ENCODE results near the gene VEZT.
A peak's percentile ranks its signal among the peaks of the same experiment; 100 is the strongest.

VEZT gene

DNA sequence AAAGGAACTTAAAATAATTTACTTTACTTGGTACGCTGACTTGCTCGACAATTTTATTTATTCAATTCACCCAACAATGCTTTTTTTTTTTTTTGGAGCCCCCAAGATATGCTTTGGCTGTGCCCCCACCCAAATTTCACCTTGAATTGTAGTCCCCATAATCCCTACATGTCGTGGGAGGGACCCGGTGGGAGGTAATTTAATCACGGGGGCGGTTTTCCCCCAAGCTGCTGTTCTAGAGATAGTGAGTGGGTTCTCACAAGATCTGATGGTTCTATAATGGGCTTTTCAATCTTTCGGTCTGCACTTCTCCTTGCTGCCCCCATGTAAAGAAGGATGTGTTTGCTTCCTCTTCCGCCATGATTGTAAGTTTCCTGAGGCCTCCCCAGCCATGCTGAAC lies 10.7 kb upstream of the VEZT start:
- H4K12ac ChIP-seq (ENCODE audit: low read depth, low read length), result no peak overlapping the region
- H4K8ac ChIP-seq (ENCODE audit: low read depth, low read length), result no peak overlapping the region
- peaks cover 9% of the 10 kb centered on the region for H3K79me2 ChIP-seq (ENCODE audit: control insufficient read depth, insufficient read depth, low read length, poor library complexity)
- no peaks in the 10 kb centered on the region for H3K9me3 ChIP-seq (ENCODE audit: insufficient read depth, low read depth, low read length)
- H2AK5ac ChIP-seq (ENCODE audit: low read length), result no peak overlapping the region
- no peak overlapping the region for H3K27ac ChIP-seq (ENCODE audit: low read depth, low read length)
- H3K4ac ChIP-seq (ENCODE audit: low read depth, low read length), result peak overlapping the region; percentile 60
- H2AFZ ChIP-seq (ENCODE audit: insufficient read depth, low read length, poor library complexity), result no peak overlapping the region
- DNase-seq, result no peak
- no peaks in the 10 kb centered on the region for H3K27me3 ChIP-seq (ENCODE audit: insufficient read depth, low read length)
- no peak overlapping the region for H3K14ac ChIP-seq (ENCODE audit: low read length)
- H3K4me3 ChIP-seq (ENCODE audit: low read depth, low read length), result no peak overlapping the region
- no peak overlapping the region for H2BK120ac ChIP-seq (ENCODE audit: insufficient read depth, low read length, poor library complexity)
- H3K23ac ChIP-seq (ENCODE audit: low read length), result no peak overlapping the region
- no peak overlapping the region for H3K4me2 ChIP-seq (ENCODE audit: low read length)
- peaks cover 18 to 24% of the 10 kb centered on the region in 2 experiments for H3K4me1 ChIP-seq (ENCODE audit: control insufficient read depth in 1 of 2, insufficient read depth in 2 of 2, low read length in 2 of 2)
- no CpG with 5 or more reads among the region's 8 CpGs for WGBS (ENCODE audit: extremely low coverage, insufficient coverage, insufficient read length)
- H3K36me3 ChIP-seq (ENCODE audit: control insufficient read depth in 1 of 2, insufficient read depth in 2 of 2, low read length in 2 of 2), result peaks cover 3 to 19% of the 10 kb centered on the region in 2 experiments
- no peak overlapping the region for H4K91ac ChIP-seq (ENCODE audit: low read depth, low read length)
- H2BK12ac ChIP-seq (ENCODE audit: low read length), result peak overlapping the region; percentile 9
- no peak overlapping the region for H3K18ac ChIP-seq (ENCODE audit: low read length)
- no peak overlapping the region for H3K9ac ChIP-seq (ENCODE audit: low read length)
- H2BK5ac ChIP-seq (ENCODE audit: low read depth, low read length, poor library complexity), result peak overlapping the region; percentile 30
- H3K79me1 ChIP-seq (ENCODE audit: low read length), result peaks cover 25% of the 10 kb centered on the region

DNA sequence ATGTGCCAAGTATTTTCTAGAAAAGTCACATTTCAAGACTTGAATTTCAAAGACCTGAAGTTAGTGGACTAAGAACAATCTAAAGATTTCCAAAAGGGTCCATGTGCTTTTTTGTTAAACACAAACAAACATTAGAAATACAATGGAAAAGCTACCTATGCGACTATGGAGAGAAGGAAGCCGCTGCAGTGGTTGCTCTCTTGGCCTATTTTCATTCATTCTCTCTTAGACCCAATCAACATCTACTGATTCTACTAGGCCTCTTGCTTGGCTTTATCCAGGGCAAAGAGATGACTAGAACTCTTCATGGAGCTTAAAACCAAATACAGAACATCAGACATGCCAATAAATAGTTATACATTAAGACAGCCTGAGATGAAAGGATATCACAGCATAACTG lies 10.2 kb upstream of the VEZT start:
- no CpG with 5 or more reads among the region's 2 CpGs for WGBS (ENCODE audit: extremely low coverage, insufficient coverage, insufficient read length)
- H3K9ac ChIP-seq (ENCODE audit: low read length), result no peak overlapping the region
- no peak overlapping the region for H4K12ac ChIP-seq (ENCODE audit: low read depth, low read length)
- no peaks in the 10 kb centered on the region for H3K27me3 ChIP-seq (ENCODE audit: insufficient read depth, low read length)
- H4K8ac ChIP-seq (ENCODE audit: low read depth, low read length), result no peak overlapping the region
- H3K36me3 ChIP-seq (ENCODE audit: control insufficient read depth in 1 of 2, insufficient read depth in 2 of 2, low read length in 2 of 2), result peaks cover 3 to 19% of the 10 kb centered on the region in 2 experiments
- H2AFZ ChIP-seq (ENCODE audit: insufficient read depth, low read length, poor library complexity), result no peak overlapping the region
- H4K91ac ChIP-seq (ENCODE audit: low read depth, low read length), result no peak overlapping the region
- no peak overlapping the region for H2AK5ac ChIP-seq (ENCODE audit: low read length)
- H3K79me2 ChIP-seq (ENCODE audit: control insufficient read depth, insufficient read depth, low read length, poor library complexity), result peaks cover 9% of the 10 kb centered on the region
- H3K4me2 ChIP-seq (ENCODE audit: low read length), result no peak overlapping the region
- H3K4ac ChIP-seq (ENCODE audit: low read depth, low read length), result no peak overlapping the region
- no peak overlapping the region for H3K14ac ChIP-seq (ENCODE audit: low read length)
- no peak for DNase-seq
- H3K79me1 ChIP-seq (ENCODE audit: low read length), result peaks cover 22% of the 10 kb centered on the region
- H2BK120ac ChIP-seq (ENCODE audit: insufficient read depth, low read length, poor library complexity), result no peak overlapping the region
- no peaks in the 10 kb centered on the region for H3K9me3 ChIP-seq (ENCODE audit: insufficient read depth, low read depth, low read length)
- H2BK12ac ChIP-seq (ENCODE audit: low read length), result no peak overlapping the region
- H3K27ac ChIP-seq (ENCODE audit: low read depth, low read length), result no peak overlapping the region
- H3K4me1 ChIP-seq (ENCODE audit: control insufficient read depth in 1 of 2, insufficient read depth in 2 of 2, low read length in 2 of 2), result peaks cover 18 to 24% of the 10 kb centered on the region in 2 experiments
- H3K18ac ChIP-seq (ENCODE audit: low read length), result no peak overlapping the region
- no peak overlapping the region for H2BK5ac ChIP-seq (ENCODE audit: low read depth, low read length, poor library complexity)
- H3K4me3 ChIP-seq (ENCODE audit: low read depth, low read length), result no peak overlapping the region
- H3K23ac ChIP-seq (ENCODE audit: low read length), result no peak overlapping the region

GRCh38 chr12:95208678-95209077 lies 8.9 kb upstream of the VEZT start:
- Histone ChIP-seq H2AK5ac (ENCODE audit: low read length) (no peak overlapping the region), H3K4me2 (ENCODE audit: low read length) (no peak overlapping the region), H3K4me1 (ENCODE audit: control insufficient read depth in 1 of 2, insufficient read depth in 2 of 2, low read length in 2 of 2) (peaks cover 18 to 21% of the 10 kb centered on the region in 2 experiments), H4K8ac (ENCODE audit: low read depth, low read length) (no peak overlapping the region), H2AFZ (ENCODE audit: insufficient read depth, low read length, poor library complexity) (no peak overlapping the region), H4K12ac (ENCODE audit: low read depth, low read length) (no peak overlapping the region), H2BK120ac (ENCODE audit: insufficient read depth, low read length, poor library complexity) (no peak overlapping the region), H3K9ac (ENCODE audit: low read length) (no peak overlapping the region), H3K27me3 (ENCODE audit: insufficient read depth, low read length) (no peaks in the 10 kb centered on the region), H3K27ac (ENCODE audit: low read depth, low read length) (no peak overlapping the region), H2BK5ac (ENCODE audit: low read depth, low read length, poor library complexity) (no peak overlapping the region), H3K79me1 (ENCODE audit: low read length) (peaks cover 21% of the 10 kb centered on the region), H3K4ac (ENCODE audit: low read depth, low read length) (peak overlapping the region; percentile 65), H3K18ac (ENCODE audit: low read length) (no peak overlapping the region), H3K36me3 (ENCODE audit: control insufficient read depth in 1 of 2, insufficient read depth in 2 of 2, low read length in 2 of 2) (peaks cover 3 to 19% of the 10 kb centered on the region in 2 experiments), H4K91ac (ENCODE audit: low read depth, low read length) (no peak overlapping the region), H3K23ac (ENCODE audit: low read length) (no peak overlapping the region), H3K14ac (ENCODE audit: low read length) (no peak overlapping the region), H2BK12ac (ENCODE audit: low read length) (no peak overlapping the region), H3K79me2 (ENCODE audit: control insufficient read depth, insufficient read depth, low read length, poor library complexity) (peaks cover 11% of the 10 kb centered on the region), H3K4me3 (ENCODE audit: low read depth, low read length) (no peak overlapping the region), H3K9me3 (ENCODE audit: insufficient read depth, low read depth, low read length) (no peaks in the 10 kb centered on the region)
- no CpG with 5 or more reads among the region's 7 CpGs for WGBS (ENCODE audit: extremely low coverage, insufficient coverage, insufficient read length)
- DNase-seq, result no peak

DNA sequence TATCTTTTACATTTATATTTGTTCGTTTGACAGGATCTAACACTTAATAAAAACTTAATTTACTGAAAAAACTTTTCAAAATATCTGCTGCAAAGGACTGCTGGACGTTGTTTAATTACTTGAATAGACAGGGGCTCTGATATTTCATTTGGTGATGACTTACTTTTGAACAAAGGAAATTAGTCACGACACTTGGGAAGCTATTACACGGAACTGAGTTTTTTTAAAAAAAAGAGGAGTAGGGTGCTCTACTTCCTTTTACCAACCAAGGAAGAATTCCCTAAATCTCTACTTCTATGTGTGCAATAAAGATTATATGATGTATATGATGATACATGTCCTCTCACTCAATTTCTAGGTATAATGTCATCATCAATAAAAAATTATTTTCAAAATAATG lies 5.0 kb upstream of the VEZT start:
- no peak overlapping the region for H4K12ac ChIP-seq (ENCODE audit: low read depth, low read length)
- H2BK12ac ChIP-seq (ENCODE audit: low read length), result no peak overlapping the region
- no peak overlapping the region for H2AFZ ChIP-seq (ENCODE audit: insufficient read depth, low read length, poor library complexity)
- no peak overlapping the region for H3K9ac ChIP-seq (ENCODE audit: low read length)
- H3K79me1 ChIP-seq (ENCODE audit: low read length), result peaks cover 6% of the 10 kb centered on the region
- H3K4me3 ChIP-seq (ENCODE audit: low read depth, low read length), result no peak overlapping the region
- no peak overlapping the region for H3K4ac ChIP-seq (ENCODE audit: low read depth, low read length)
- peak in 1 of 2 donors; percentile 14 for DNase-seq
- H2AK5ac ChIP-seq (ENCODE audit: low read length), result no peak overlapping the region
- H4K8ac ChIP-seq (ENCODE audit: low read depth, low read length), result no peak overlapping the region
- no peak overlapping the region for H3K27ac ChIP-seq (ENCODE audit: low read depth, low read length)
- H2BK120ac ChIP-seq (ENCODE audit: insufficient read depth, low read length, poor library complexity), result no peak overlapping the region
- H2BK5ac ChIP-seq (ENCODE audit: low read depth, low read length, poor library complexity), result no peak overlapping the region
- H3K9me3 ChIP-seq (ENCODE audit: insufficient read depth, low read depth, low read length), result no peaks in the 10 kb centered on the region
- no peak overlapping the region for H3K18ac ChIP-seq (ENCODE audit: low read length)
- no peaks in the 10 kb centered on the region for H3K27me3 ChIP-seq (ENCODE audit: insufficient read depth, low read length)
- H3K4me2 ChIP-seq (ENCODE audit: low read length), result no peak overlapping the region
- H3K4me1 ChIP-seq (ENCODE audit: control insufficient read depth in 1 of 2, insufficient read depth in 2 of 2, low read length in 2 of 2), result peaks cover 5 to 6% of the 10 kb centered on the region in 2 experiments
- no CpG with 5 or more reads among the region's 4 CpGs for WGBS (ENCODE audit: extremely low coverage, insufficient coverage, insufficient read length)
- H3K79me2 ChIP-seq (ENCODE audit: control insufficient read depth, insufficient read depth, low read length, poor library complexity), result peaks cover 15% of the 10 kb centered on the region
- no peak overlapping the region for H3K23ac ChIP-seq (ENCODE audit: low read length)
- H3K14ac ChIP-seq (ENCODE audit: low read length), result no peak overlapping the region
- no peak overlapping the region for H4K91ac ChIP-seq (ENCODE audit: low read depth, low read length)
- peaks cover 3 to 16% of the 10 kb centered on the region in 2 experiments for H3K36me3 ChIP-seq (ENCODE audit: control insufficient read depth in 1 of 2, insufficient read depth in 2 of 2, low read length in 2 of 2)
